GM21825 (cell line): Measurements from ENCODE around the gene PSIP1.
"Not testable (repeated sequence)": the region's sequence is repeated elsewhere in the genome, so short reads cannot be mapped to it uniquely, and the experiment has no call there.

Source experiments
- ATAC-seq: cut with Tn5 transposase; IDR thresholded peaks from one replicate; pipeline ENCODE4 v1.9.1; 2021; ENCODE audit warnings: mild to moderate bottlenecking, moderate library complexity; ENCODE audit not compliant: unreplicated experiment

Gene PSIP1

GRCh38 chr9:15505921-15506320 lies 4.8 kb downstream of the PSIP1 start:
- ATAC-seq: no peak

DNA sequence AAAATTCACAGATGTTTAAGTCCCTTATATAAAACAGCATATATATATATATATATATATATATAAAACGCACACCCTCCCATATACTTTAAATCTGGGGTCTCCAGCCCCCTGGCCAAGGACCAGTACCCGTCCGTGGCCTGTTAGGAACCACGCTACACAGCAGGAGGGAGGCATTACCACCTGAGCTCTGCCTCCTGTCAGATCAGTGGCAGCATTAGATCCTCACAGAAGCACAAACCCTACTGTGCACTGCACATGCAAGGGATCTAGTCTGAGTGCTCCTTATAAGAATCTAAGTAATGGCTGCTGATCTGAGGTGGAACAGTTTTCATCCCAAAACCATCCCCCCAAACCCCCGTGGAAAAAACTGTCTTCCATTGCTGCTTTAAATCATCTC lies 9.0 kb downstream of the PSIP1 start:
- no peak for ATAC-seq

- no peak for ATAC-seq
These were observed 9.6 kb downstream of the PSIP1 start for GRCh38 chr9:15501179-15501578.

DNA sequence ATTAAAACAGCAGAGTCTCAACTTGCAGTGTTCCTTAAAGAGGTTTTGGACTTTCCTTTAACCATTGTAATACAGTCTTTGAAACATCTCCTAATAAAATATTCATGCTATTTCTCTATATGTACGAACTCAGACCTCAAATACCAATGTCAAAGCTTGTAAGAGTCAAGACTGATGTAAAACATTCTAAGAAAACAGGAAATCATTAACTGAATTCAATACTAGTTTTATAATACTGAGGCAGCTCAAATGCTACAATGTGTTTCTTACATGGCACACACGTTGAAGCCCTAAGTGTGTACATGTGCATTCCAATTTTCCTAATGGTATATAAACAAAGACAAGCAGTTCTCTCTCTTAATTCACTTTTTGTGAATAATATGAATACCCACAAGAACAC lies 11.6 kb downstream of the PSIP1 start:
- ATAC-seq: no peak

- ATAC-seq: no peak
These were observed 12.3 kb downstream of the PSIP1 start for GRCh38 chr9:15498246-15498995.

GRCh38 chr9:15492485-15493150 lies 18.2 kb downstream of the PSIP1 start:
- ATAC-seq: no peak

DNA sequence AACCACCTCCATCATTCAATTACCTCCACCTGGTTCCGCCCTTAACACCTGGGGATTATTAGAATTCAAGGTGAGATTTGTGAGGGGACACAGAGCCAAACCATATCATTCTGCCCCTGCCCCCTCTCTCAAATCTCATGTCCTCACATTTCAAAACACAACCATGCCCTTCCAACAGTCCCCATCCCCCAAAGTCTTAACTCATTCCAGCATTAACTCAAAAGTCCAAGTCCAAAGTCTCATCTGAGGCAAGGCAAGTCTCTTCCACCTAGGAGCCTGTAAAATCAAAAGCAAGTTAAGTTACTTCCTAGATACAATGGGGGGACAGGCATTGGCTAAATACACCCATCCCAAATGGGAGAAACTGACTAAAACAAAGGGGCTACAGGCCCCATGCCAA lies 18.8 kb downstream of the PSIP1 start:
- ATAC-seq: no peak

GRCh38 chr9:15485836-15486666 lies 24.7 kb downstream of the PSIP1 start:
- no peak for ATAC-seq

GRCh38 chr9:15484802-15485201 lies 26.0 kb downstream of the PSIP1 start:
- no peak for ATAC-seq

DNA sequence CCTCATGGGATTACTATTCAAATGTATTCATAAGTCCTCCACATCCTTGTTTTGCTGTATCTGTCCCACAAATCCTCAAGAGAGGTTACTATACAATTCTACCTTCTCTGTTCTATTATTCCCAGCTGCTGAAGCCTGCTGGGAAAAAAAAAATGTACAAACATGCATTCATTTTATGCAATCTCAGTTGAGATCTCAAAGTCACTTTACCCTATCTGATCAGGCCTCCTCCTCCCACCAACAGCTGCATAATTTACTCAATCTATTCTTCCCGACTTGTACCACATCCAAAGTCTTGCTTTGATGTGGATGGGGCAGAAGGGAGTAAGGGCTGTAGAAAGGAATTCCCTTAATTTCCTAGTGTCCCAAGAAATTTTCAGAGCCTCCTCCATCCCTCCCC lies 28.6 kb downstream of the PSIP1 start:
- no peak for ATAC-seq

- ATAC-seq: no peak
These were observed 30.7 kb downstream of the PSIP1 start for GRCh38 chr9:15480028-15480427.

- ATAC-seq: no peak
These were observed 34.7 kb downstream of the PSIP1 start for GRCh38 chr9:15475923-15476536.

GRCh38 chr9:15469862-15470261 lies 40.9 kb downstream of the PSIP1 start:
- no peak for ATAC-seq

- ATAC-seq: no peak
These were observed 41.4 kb downstream of the PSIP1 start for GRCh38 chr9:15469406-15469805.

GRCh38 chr9:15468145-15468544 lies 42.6 kb downstream of the PSIP1 start:
- no peak for ATAC-seq

DNA sequence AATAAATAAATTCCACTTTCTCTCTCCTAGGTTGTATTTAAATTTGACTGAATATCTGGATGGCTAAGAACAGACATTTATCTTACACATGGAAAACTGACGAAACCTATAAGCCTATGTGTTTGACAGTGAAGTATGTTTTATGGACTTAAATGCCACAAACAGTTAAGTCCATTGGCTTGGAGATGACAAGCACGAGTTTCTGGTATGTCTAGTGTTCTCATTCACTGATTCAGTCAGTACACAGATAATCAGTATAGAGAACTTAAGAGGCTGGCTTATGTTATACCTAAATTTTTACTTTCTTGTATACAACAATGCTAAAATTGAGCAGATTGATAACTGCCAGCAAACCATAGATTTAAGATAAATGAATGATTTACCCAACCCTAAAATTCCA lies 49.2 kb downstream of the PSIP1 start:
- ATAC-seq: no peak

GRCh38 chr9:15461056-15461455 lies 49.7 kb downstream of the PSIP1 start:
- ATAC-seq: no peak

GRCh38 chr9:15453956-15454355 lies 56.8 kb downstream of the PSIP1 start:
- ATAC-seq: no peak

- ATAC-seq: no peak
These were observed 66.6 kb downstream of the PSIP1 start for GRCh38 chr9:15444141-15444540.

- not testable (repeated sequence) for ATAC-seq
These were observed 68.5 kb downstream of the PSIP1 start for GRCh38 chr9:15442264-15442663.

- not testable (repeated sequence) for ATAC-seq
These were observed 68.9 kb downstream of the PSIP1 start for GRCh38 chr9:15441841-15442240.
